GM18505 (cell line): ENCODE results near the gene COL4A2.
A peak's percentile ranks its signal among the peaks of the same experiment; 100 is the strongest.

ENCODE experiments used
- ATAC-seq: cut with Tn5 transposase; IDR thresholded peaks from one replicate; pipeline ENCODE4 v1.9.1; 2021; ENCODE audit not compliant: unreplicated experiment
- POLR2A ChIP-seq: IDR thresholded peaks from 4 replicates; pipeline ENCODE4 v1.6.1; 2011; ENCODE audit warnings: borderline replicate concordance; ENCODE audit not compliant: insufficient read depth, insufficient read length; ENCODE audit errors: extremely low read depth

Gene COL4A2

GRCh38 chr13:110470272-110471009, 163.4 kb downstream of the COL4A2 start:
- TF ChIP-seq POLR2A = no peak

GRCh38 chr13:110471156-110471832, 164.2 kb downstream of the COL4A2 start:
- TF ChIP-seq POLR2A = no peak
- ATAC-seq = peak; percentile 37

More at GRCh38 chr13:110470272-110471009, 163.4 kb downstream of the COL4A2 start:
- ATAC-seq = no peak

- TF ChIP-seq POLR2A = no peak
- ATAC-seq = peak; percentile 97
These were observed 164.7 kb downstream of the COL4A2 start for GRCh38 chr13:110471833-110472162.

- TF ChIP-seq POLR2A = no peak
- no peak for ATAC-seq
These were observed 165.9 kb downstream of the COL4A2 start for GRCh38 chr13:110472904-110473563.

- no peak for ATAC-seq
- TF ChIP-seq POLR2A = no peak
These were observed 167.6 kb downstream of the COL4A2 start for GRCh38 chr13:110474713-110475112.

GRCh38 chr13:110475117-110475516, 168.0 kb downstream of the COL4A2 start:
- no peak for TF ChIP-seq POLR2A
- no peak for ATAC-seq

- no peak for ATAC-seq
- no peak for TF ChIP-seq POLR2A
These were observed 168.6 kb downstream of the COL4A2 start for GRCh38 chr13:110475550-110476219.

- no peak for ATAC-seq
- no peak for TF ChIP-seq POLR2A
These were observed 169.1 kb downstream of the COL4A2 start for GRCh38 chr13:110476220-110476617.

DNA sequence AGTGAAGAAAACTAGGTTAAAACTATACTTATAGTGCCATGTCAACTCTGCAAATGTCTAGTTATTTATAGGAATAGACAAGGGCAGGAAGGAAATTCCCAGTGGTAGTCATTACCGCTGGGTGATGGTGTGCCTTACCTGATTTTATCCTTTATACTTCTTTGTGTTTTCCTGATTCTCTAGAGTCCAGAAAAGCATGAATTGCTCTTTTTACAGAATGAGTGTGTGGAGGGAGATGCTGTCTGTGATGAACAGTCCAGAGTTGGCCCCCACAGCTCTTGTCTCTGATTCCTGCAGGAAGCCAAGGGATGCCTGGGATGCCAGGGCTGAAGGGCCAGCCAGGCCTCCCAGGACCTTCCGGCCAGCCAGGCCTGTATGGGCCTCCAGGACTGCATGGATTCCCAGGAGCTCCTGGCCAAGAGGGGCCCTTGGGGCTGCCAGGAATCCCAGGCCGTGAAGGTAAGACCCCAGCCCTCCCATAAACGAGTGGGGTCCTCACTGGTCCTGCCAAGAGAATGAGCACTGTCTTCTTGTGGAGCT, 170.7 kb downstream of the COL4A2 start:
- ATAC-seq = no peak
- no peak for TF ChIP-seq POLR2A

DNA sequence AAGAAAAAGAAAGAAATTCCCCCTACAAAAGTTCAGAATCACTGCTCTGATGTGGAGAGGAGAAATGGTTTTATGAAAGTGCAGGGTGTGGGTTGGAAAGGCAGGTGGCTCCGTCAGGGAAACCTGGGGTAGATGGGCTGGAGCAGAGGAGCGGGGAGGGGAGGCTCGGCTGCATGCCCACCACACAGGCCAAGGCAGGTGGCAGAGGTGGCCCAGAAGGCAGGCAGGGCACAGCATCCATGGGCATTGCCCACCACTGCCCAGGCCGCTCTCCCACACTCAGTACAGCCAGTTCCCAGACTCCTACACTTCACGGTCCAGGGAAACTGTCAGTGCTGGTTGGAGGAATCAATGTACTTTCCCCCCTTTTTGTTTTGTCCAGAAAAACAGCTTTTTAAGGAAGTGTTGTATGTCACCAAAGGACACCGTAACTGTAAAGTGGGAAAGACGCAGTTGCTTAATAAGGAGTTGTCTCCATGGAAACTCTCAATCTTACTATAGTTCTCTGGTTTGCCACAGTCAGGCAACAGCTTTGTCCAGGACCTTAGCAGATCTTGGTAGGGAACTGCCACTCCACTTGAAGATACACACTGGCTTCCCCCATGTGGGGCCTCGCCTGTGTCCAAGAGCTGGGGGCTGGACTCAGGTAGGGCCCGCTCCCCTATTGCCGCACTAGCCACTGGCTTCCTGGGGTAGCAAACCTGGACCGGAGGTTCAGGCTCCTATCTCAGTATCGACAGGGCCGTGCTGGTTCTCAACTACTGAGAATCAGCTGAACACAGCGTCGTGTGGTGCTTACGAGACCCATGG, 171.5 kb downstream of the COL4A2 start:
- ATAC-seq = no peak
- no peak for TF ChIP-seq POLR2A

GRCh38 chr13:110479215-110479545, 172.1 kb downstream of the COL4A2 start:
- TF ChIP-seq POLR2A = no peak
- ATAC-seq = no peak

DNA sequence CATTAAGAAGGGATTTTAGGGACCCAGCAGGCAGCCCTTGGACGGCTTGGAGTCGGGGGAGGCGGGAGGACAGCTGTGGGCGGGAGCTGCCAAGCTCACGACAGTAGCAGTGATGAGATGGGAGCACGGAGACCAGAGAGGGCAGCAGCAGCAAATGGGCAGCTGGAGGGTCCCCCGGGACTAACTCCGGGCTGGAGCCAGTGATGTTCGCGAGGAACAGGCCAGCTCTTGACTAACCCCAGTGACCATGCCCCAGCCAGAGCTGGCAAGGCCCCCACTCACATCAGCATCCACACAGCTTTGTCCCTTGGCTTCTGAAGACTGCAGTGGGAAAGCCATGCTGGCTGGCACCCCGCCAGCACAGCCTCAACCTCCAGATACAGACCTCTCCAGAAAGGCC, 172.6 kb downstream of the COL4A2 start:
- TF ChIP-seq POLR2A = no peak
- no peak for ATAC-seq
